GM10847 (cell line): Measurements from ENCODE around the gene NRP1.

Experiments
- POLR2A ChIP-seq: IDR thresholded peaks from 2 replicates; pipeline ENCODE4 v1.6.1; 2011; ENCODE audit not compliant: insufficient read length; ENCODE audit errors: extremely low read depth

NRP1 gene

GRCh38 chr10:33164060-33164709, 170.3 kb downstream of the NRP1 start:
- no peak for TF ChIP-seq POLR2A

GRCh38 chr10:33162248-33162575, 172.3 kb downstream of the NRP1 start:
- TF ChIP-seq POLR2A: no peak

GRCh38 chr10:33161550-33162247, 172.8 kb downstream of the NRP1 start:
- no peak for TF ChIP-seq POLR2A

GRCh38 chr10:33160151-33160550, 174.3 kb downstream of the NRP1 start:
- no peak for TF ChIP-seq POLR2A

- no peak for TF ChIP-seq POLR2A
Measured at GRCh38 chr10:33157103-33157502, 177.4 kb downstream of the NRP1 start.

- no peak for TF ChIP-seq POLR2A
Measured at GRCh38 chr10:33155720-33156638, 178.5 kb downstream of the NRP1 start.

GRCh38 chr10:33154590-33154989, 179.9 kb downstream of the NRP1 start:
- no peak for TF ChIP-seq POLR2A

GRCh38 chr10:33153968-33154327, 180.5 kb downstream of the NRP1 start:
- no peak for TF ChIP-seq POLR2A

GRCh38 chr10:33153251-33153967, 181.1 kb downstream of the NRP1 start:
- no peak for TF ChIP-seq POLR2A

- TF ChIP-seq POLR2A: no peak
Measured at GRCh38 chr10:33152750-33153149, 181.7 kb downstream of the NRP1 start.

- TF ChIP-seq POLR2A: no peak
Measured at GRCh38 chr10:33152146-33152545, 182.3 kb downstream of the NRP1 start.

GRCh38 chr10:33151344-33151864, 183.1 kb downstream of the NRP1 start:
- TF ChIP-seq POLR2A: no peak

- no peak for TF ChIP-seq POLR2A
Measured at GRCh38 chr10:33150889-33151288, 183.6 kb downstream of the NRP1 start.

GRCh38 chr10:33150146-33150545, 184.3 kb downstream of the NRP1 start:
- TF ChIP-seq POLR2A: no peak

- TF ChIP-seq POLR2A: no peak
Measured at GRCh38 chr10:33147013-33147310, 187.5 kb downstream of the NRP1 start.
